Inflammatory macrophage treated with lipopolysaccharide for 1 hour (primary cell): ENCODE results near the gene SUFU.
"Not testable (repeated sequence)": the region's sequence is repeated elsewhere in the genome, so short reads cannot be mapped to it uniquely, and the experiment has no call there.

Experiments used
- DNase-seq, 2 donors: peaks; one replicate each; pipeline ENCODE4 v3.0.0-alpha.2; 2020 to 2022

Gene SUFU

DNA sequence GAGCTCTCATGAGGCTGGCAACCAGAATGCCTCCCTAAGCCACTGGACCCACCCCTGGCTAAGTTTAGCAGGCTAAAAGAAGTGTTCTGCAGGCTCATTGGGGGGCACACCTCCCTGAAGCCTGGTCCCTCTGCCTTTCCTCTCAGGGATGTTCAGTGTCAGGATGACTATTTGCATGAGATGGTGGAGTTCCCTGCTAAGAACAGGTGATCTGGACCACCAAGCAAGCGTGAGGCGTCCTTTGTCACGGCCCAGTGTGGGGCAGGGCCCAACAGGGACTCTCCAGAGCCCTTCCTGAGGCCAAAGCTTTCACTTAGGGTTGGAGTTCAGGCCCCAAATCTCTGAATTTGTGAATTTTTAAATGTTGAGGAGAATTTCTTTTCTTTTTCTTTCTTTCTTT is 12.0 kb downstream of the SUFU start:
- DNase-seq = no peak

DNA sequence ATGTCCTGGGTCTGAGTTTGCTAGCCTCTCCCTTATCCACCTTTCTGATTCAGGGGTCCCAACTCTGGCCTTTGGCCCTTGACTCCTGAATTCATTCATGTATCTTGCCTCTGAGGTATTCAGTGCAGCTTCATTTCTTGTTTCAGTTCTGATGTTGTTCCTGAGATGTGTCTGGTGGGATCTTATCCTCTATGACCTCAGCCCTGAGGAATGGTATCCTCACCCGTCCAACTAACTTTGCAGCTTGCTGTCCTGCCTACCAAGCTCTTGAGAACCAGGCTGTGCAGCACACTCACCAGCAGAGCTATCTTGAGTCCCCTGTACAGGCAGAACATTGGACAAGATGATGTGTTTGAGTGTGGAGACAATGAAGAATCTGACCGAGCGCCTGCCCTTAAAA is 13.8 kb downstream of the SUFU start:
- DNase-seq = no peak

DNA sequence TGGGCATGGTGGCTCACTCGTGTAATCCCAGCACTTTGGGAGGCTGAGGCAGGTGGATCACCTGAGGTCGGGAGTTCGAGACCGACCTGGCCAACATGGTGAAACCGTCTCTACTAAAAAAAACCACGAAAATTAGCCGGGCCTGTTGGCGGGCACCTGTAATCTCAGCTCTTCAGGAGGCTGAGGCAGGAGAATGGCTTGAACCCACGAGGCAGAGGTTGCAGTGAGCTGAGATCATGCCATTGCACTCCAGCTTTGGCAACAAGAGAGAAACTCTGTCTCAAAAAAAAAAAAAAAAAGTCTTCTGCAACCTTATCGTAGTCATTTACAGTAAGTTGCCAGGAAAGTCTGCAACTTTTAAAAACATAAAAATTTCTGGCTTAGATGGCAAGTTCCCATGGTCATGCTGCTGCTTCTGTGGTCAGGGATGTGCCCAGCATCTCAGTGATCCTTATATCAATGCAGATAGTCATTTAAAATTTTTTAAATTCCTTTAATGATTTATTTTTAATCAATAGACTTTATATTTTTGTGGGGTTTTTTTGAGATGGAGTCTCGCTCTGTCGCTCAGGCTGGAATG is 15.6 kb downstream of the SUFU start:
- DNase-seq = no peak

DNA sequence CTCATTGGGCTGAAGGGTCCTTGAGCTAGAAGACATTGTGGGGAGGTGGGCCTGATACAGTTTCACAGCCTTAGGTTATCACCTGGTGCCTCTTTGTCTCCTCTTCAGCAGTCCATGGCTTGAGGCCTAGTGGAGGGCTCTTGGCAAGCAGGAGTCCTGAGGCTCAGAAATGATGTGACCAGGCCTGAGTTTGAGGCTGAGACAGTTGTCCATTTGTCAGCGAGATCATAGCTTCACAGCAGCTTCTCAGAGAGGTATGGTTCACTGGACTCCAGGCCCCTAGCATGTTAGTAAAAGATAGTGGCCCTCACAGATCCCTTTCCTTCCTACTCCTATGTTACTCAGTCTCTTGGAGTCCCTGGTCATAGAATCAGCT is 19.1 kb downstream of the SUFU start:
- no peak for DNase-seq

DNA sequence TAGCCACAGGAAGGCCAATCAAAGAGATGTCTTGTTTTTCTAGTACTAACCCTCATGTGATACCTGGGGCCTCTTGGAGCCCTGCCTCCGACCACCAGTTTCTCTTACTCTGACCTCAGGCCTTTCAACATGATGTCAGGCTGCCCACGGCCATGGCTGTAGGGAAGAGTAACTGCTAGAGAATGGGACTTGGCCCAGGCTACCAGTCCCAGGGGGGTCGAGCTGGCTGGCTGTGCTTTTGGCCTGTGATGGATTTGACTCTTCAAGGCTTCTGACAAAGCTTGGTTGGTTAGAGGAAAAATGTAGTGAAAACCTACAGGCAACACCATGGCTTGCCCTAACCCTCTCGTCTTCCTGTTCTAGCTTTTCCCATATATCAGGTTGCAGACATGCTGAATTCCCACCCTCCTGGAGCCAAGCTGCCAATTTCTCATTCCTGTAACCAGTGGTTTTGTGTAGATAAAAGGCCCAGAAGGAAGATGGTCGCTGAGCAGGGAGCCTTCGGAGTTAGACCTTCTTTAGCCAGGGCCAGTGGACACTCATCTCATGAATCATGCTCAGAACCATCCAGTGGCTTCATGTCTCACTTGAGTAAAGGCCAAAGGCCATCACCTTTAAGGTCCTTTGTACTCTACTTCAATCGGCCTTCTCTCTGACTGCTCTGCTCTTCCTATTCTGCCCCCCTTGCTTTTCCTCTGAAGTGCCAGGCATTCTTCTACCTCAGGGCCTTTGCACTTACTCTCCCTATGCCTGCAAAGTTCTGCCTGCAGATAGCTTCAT is 19.7 kb downstream of the SUFU start:
- DNase-seq = no peak

DNA sequence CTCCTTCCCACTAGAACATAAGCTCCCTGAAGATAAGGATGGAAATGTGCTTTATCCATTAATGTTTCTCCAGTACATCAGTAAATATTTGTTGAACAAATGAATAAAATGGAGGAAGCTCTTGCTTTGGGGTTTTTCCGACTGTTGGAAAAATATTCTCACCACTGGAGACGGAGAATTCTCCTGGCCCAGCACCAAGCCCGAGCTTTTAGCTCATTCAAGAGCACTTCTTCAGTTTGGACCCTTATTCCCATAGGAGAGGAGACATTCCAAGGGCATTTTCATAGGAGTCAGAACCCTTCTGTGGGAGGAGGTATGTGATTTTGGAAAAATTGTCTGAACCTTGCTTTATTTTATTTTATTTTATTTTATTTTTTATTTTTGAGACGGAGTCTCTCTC is 21.0 kb downstream of the SUFU start:
- DNase-seq = no peak

DNA sequence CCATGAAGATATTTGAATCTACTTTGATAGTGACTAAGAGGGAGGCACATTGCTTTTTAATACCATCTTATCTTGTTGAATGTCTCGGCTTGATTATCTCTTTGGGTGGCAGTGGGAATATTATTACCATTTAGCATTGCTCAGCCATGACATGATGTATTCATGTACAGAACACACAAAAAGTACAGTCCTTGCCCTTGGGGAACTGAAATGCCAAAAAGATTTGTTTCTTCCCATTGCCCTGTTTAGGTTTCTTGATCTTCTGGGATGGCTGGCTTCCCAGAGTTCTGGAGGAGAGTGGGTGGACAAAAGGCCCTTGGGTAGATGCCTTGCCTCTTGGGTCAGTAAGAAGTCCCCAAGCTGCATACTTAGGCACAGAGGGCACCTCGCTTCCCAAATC is 23.8 kb downstream of the SUFU start:
- DNase-seq = no peak

DNA sequence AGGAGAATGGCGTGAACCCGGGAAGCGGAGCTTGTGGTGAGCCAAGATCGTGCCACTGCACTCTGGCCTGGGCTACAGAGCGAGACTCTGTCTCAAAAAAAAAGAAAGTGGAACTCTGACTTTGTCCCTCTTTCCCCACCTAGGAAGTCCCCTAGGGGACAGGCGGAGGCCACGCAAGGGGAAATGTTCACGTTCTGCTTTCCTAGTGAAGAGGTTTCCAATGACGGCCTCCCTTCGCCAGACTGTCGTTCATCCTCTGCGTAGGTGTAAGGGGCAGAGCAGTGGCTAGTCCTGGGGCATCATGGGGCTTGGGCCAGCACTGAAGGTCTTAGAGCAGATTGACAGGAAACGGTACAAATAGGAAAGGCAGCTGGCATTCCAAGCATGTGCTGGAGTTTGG is 30.6 kb downstream of the SUFU start:
- DNase-seq = peak; percentile 83 to 93

DNA sequence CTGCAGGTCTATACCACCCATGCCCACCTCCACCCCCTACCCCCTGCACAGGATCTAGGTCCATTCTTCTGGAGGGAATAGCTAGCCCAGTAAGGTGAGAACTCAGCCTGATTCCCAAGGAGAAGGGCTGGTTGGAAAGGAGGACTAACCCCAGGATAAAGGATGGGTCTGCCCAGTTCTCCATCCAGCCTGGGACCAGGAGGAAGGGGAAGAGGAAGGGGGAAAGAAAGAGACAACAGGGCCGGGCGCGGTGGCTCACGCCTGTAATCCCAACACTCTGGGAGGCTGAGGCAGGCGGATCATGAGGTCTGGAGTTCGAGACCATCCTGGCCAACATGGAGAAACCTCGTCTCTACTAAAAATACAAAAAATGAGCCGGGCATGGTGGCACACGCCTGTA is 31.2 kb downstream of the SUFU start:
- DNase-seq = not testable (repeated sequence)

DNA sequence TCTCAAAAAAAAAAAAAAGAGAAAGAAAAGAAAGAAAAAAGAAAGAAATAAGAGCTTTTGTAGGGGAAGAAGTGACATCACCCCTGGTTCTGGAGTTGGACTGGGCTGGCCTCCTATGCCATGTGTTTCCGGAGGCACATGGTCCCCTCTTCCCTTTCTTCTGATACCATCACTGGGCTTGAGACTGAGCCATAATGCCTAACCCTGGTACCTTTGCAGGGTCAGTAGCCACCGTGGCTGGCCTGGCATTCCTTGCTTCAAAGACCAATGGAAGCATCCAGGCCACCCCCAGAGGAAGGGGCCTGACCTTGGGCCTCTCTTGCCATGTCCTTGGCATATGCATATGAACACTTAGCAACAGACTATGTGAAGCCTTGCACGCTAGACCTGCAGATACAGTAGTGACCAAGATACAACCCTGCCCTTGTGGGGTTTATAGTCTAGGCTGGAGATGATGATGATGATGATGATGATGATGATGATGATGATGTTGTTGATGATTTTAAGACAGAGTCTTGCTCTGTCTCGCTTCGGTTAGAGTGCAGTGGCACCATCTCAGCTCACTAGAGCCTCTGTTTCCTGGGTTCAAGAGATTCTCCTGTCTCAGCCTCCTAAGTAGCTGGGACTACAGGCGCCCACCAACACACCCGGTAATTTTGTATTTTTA is 31.8 kb downstream of the SUFU start:
- DNase-seq = no peak

DNA sequence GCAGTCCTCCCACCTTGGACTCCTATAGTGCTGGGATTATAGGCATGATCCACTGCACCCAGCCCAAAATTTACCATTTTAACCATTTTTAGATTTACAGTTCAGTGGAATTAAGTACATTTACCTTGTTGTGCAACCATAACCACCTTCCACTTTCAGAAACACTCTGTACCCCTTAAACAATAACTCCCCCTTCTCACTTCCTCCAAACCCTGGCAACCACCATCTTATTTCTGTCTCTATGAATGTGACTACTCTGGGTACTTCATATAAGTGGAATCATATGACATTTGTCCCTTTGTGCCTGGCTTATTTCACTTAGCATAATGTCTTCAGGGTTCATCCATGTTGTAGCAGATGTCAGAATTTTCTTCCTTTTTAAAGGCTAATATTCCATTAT is 33.6 kb downstream of the SUFU start:
- no peak for DNase-seq

DNA sequence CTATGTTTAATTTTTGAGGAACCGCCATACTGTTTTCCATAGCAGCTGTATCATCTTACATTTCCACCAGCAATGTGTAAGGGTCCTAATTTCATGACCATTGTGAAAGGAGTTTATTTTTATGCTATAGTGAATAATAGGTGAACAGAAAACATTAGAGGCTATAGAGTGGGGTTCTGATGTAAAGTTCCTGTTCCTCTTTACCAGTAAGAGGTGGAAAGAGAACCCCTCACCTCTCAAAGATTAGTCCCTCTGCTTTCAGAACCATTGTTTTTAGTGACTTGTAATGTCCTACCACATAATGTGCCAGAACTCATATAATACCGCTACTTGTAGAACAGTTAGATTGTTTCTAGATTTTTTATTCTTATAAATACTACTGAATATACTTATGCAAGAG is 34.2 kb downstream of the SUFU start:
- DNase-seq = no peak

DNA sequence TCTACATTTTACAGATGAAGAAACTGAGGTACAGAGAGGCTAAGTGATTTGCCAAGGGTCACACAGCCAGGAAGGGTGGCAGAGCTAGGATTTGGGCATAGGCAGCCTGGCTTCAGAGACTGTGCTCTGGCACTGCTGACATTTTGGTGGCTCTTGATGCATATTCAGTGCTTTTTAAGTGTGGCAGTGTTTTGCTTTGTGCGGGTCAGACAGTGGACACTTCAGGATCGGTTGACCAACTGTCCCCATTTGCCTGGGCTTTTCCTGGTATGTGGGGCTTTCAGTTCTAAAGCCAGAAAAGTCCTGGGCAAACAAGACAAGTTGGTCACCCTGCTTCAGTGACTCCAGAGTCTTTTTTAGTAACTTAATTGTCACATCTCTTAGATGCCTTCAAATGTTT is 35.0 kb downstream of the SUFU start:
- no peak for DNase-seq

DNA sequence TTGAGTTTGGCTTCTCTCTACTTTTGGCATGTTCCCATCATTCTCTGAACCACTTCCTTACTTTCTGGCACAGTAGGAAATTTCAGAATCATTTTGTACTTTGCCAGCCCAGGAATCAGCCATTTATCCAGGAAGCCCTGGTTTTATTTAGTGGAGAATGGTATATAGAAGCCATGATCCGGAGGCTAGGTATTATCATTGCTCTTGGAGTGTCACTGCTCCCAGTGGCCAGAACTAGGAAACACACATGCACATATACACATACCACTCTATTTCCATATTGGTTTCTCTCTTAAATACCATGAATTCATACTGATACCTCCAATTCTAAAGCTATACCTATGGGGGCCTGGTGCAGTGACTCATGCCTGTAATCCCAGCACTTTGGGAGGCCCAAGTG is 36.3 kb downstream of the SUFU start:
- peak in 1 of 2 donors; percentile 22 for DNase-seq

DNA sequence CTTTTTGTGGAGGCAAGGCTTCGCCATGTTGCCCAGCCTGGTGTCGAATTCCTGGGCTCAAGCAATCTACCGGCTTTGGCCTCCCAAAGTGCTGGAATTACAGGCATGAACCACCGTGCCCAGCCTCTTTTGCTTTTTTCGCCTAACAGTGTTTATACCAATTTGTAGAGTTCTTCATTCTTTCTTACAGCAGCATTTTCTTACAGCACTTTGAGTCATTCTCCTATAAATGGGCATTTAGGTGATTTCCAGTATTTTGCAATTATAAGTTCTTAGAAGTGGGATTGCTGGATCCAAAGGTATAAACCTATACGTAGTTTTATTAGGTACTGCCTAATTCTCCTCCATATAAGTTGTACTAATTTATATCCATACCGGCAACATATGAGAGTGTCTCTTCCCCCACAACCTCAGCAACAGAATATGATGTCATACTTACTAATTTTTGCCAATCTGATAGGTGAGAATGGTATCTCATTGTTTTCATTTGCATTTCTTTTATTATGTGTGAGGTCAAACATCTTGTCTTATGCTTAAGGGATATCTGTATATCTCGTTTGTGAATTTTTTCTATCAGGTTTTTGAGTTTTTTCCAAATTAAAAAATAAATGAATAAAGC is 39.1 kb downstream of the SUFU start:
- peak; percentile 60 to 70 for DNase-seq

DNA sequence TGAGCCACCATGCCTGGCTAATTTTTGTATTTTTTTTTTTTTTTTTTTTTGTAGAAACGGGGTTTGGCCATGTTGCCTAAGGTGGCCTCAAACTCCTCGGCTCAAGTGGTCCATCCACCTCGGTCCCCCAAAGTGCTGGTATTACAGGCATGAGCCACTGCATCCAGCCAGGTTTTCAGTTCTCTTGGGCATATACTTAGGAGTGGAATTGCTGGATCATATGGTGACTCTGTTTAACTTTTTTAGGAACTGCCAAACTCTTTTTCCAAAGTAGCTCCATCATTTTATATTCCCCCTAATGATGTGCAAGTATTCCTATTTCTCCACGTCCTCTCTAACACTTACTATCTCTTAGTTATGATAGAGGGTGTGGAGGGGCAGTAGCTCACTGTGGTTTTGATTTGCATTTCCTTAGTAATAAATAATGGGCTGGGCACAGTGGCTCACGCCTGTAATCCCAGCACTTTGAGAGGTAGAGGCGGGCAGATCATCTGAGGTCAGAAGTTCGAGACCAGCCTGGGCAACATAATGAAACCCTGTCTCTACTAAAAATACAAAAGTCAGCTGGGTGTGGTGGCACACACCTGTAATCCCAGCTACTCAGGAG is 41.6 kb downstream of the SUFU start:
- no peak for DNase-seq

DNA sequence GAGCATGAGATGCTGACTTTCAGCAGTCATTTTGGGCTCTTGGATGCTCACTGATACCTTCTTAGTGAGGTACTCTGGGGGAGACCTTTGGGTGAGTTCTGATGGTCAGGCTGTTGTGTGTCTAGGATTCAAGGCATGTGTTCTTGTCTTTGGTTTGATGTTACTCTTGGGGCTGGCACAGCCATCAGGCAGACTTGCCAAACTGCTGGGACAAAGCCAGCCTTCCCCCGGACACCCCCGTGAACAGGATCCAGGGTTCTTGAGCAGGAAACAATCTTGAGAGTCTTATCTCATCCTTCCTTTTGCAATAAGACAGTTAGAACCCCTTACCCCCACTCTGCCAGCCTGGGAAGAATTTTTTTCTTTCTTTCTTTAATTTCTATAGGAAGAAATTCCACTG is 42.2 kb downstream of the SUFU start:
- no peak for DNase-seq

DNA sequence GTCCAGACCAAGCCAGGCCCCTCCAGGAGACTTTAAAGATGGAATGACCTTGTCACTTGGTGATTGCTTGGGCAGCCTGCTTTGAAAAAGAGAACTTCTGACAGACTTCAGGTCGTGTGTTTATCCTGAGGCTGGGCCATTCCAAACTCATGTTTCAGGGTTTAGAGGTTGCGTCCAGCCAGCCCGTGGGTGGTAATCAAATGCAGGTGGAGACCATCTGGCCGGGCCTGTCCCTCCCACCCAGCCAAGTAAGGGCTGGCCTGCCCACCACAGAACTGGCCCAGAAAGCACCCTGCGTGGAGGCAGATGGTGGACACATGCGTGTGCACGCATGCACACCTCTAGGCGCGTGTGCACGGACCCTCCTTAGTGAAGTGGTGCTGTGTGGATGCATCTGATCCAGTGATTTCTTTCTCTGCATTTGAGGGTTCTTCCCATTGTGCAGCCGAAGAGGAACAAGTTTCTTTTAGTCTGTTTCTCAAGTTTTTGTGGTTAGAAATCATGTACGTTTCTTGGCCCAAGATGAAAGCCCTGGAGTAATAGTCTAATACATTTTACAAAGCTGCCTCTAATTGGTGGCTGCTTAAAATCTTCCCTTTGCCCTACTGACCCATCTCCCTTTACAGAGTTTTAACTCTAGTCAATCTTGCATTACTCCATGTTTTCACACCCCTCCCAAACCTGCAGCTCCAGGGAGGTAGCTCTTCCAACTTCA is 43.0 kb downstream of the SUFU start:
- peak; percentile 46 to 63 for DNase-seq

DNA sequence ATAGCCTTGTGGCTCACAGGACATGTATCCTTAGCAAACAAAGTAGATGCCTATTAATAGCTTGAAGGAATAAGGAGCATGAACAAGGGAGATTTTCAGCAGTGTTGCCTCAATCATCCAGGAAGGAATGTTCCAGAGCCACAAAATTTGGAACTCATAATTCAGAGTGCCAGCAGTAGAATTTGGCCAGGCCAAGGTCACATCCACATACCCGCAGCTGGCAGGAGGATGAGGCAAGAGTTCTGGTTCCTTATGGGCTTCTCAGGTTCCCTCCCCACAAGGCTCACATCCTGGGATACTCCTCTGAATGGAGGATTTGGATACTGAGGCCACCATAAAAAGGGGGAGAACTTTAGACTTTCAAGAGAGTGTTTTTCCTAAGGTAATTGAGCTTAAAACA is 45.8 kb downstream of the SUFU start:
- DNase-seq = no peak

DNA sequence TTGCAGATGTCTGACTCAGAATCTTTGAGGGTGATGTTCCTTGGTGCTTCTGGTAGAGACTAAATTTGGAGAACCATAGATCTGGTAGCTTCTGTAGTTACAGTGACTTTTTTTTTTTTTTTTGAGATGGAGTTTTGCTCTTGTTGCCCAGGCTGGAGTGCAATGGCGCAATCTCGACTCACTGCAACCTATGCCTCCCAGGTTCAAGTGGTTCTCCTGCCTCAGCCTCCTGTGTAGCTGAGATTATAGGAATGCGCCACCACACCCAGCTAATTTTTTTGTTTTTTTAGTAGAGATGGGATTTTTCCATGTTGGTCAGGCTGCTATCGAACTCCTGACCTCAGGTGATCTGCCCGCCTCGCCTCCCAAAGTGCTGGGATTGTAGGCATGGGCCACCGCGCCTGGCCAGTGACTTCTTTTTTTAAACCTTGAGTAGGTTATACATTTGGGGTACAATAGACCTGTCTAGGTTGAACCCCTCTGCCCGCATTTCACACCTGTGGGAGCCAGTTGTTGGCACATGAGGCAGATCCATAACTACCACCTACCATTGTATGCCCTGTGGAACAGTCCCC is 47.0 kb downstream of the SUFU start:
- no peak for DNase-seq

DNA sequence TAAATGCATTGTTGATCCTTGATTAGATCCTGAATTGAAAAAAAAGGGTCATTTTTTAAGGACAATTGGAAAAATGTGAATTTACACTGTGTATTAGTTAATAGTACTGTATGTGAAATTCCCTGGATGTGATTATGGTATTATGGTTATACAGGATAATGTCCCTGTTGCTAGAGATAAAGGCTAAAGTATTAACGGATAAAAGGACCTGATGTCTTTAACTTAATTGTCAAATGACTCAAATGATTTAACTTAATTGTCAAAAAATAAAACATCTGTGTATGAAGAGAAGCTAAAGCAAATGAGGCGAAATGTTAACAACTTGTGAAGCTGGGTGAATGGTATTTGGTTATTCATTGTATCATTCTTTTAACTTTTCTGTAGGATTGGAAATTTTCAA is 48.8 kb downstream of the SUFU start:
- DNase-seq = no peak

DNA sequence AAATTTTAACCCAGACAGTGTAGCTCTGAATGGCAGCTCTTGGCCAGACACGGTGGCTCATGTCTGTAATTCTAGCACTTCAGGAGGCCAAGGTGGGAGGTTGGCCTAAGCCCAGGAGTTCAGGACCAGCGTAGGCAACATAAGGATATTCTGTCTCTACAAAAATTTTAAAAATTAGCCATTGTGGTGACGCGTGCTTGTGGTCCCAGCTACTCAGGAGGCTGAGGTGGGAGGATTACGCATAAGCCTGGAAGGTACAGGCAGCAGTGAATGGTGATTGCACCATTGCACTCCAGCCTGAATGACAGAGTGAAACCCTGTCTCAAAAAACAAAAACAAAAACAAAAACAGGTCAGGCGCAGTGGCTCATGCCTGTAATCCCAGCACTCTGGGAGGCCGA is 50.0 kb downstream of the SUFU start:
- DNase-seq = no peak

DNA sequence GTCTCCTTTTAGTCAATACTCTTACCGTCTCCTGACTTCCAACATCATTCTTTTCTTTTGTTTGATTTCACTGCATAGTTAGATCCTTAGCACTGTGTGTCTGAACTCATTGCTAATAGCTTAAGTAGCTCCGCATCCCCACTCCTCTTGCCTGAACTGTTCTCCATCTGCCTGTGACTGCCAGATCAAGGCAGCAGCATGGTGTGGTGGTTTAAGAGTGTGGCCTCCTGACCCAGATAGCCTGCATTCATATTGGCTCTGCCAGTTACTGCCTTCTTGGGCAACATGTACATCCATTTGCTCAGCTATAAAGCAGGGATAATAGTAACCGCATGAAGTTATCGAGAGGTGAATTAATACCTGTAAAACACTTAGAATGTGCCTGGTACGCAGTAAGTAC is 50.8 kb downstream of the SUFU start:
- no peak for DNase-seq
